IMR-90 (cell line): ENCODE data around the gene MAPKAPK2. TPM values are rescaled to one million over a fixed set of nuclear protein-coding genes. Genes with fewer than 3 reads are reported as not detected.

Source experiments
- ATAC-seq: fragments of 200-7000 bp; cut with Tn5 transposase; 2 replicates; pipeline ENCODE4 v1.9.1; 2020; ENCODE audit warnings: low read depth, mild to moderate bottlenecking, moderate library complexity
- BruUV-seq: library from RNA; stranded (reverse); fragments of 400-500 nt; replicated peaks from 2 replicates; lab custom pipeline; 2021; lab: Mats Ljungman, UMichigan
- CTCF ChIA-PET: fragments of 300-600 bp; formaldehyde crosslinking; extraction: SDS; loops from one replicate; lab custom pipeline; 2021; ENCODE audit warnings: antibody characterized with exemption; lab: Yijun Ruan, JAX
- POLR2A ChIA-PET: fragments of 300-600 bp; sonication (Branson Sonifier 250); formaldehyde crosslinking; loops from one replicate; lab custom pipeline; 2022; ENCODE audit warnings: antibody characterized with exemption; ENCODE audit not compliant: unreplicated experiment; lab: Charles Lee
- DNase-seq: peaks from one replicate; pipeline ENCODE4 v3.0.0; 2013
- H2AFZ ChIP-seq: replicated peaks from 2 replicates; pipeline ENCODE3; 2013; ENCODE audit warnings: low read length, mild to moderate bottlenecking; ENCODE audit not compliant: poor library complexity
- H2AK5ac ChIP-seq: 2 replicates; pipeline ENCODE4 v1.6.1; 2013; ENCODE audit warnings: low read depth, low read length, inconsistent platforms
- H2AK9ac ChIP-seq: replicated peaks from 2 replicates; pipeline ENCODE3; 2013; ENCODE audit warnings: mild to moderate bottlenecking, low read depth, low read length, moderate library complexity; ENCODE audit not compliant: poor library complexity
- H2BK120ac ChIP-seq: 2 replicates; pipeline ENCODE4 v1.6.1; 2013; ENCODE audit warnings: low read depth, low read length, inconsistent platforms
- H2BK15ac ChIP-seq: 3 replicates; pipeline ENCODE4 v1.6.1; 2013; ENCODE audit warnings: low read depth, low read length, inconsistent platforms
- H2BK20ac ChIP-seq: 2 replicates; pipeline ENCODE4 v1.6.1; 2013; ENCODE audit warnings: low read depth, mild to moderate bottlenecking, inconsistent platforms, low read length, moderate library complexity
- H2BK5ac ChIP-seq: 2 replicates; pipeline ENCODE4 v1.6.1; 2013; ENCODE audit warnings: mild to moderate bottlenecking, low read depth, low read length, inconsistent platforms; ENCODE audit not compliant: poor library complexity, severe bottlenecking
- H3K14ac ChIP-seq: replicated peaks from 2 replicates; pipeline ENCODE4 v1.6.1; 2013; ENCODE audit warnings: low read depth, low read length, inconsistent platforms
- H3K18ac ChIP-seq: 2 replicates; pipeline ENCODE4 v1.6.1; 2013; ENCODE audit warnings: low read depth, low read length, control low read depth
- H3K23ac ChIP-seq: 2 replicates; pipeline ENCODE4 v1.6.1; 2013; ENCODE audit warnings: low read depth, low read length, inconsistent platforms
- H3K27ac ChIP-seq: 2 replicates; pipeline ENCODE4 v1.5.1; 2013; ENCODE audit warnings: mild to moderate bottlenecking, control low read depth, low read length; ENCODE audit not compliant: insufficient read depth
- H3K27me3 ChIP-seq: 2 replicates; pipeline ENCODE4 v1.6.1; 2013; ENCODE audit warnings: low read length; ENCODE audit not compliant: control insufficient read depth, insufficient read depth
- H3K36me3 ChIP-seq: 2 replicates; pipeline ENCODE4 v1.6.1; 2013; ENCODE audit warnings: low read length, mixed read lengths; ENCODE audit not compliant: control insufficient read depth, insufficient read depth
- H3K4ac ChIP-seq: 2 replicates; pipeline ENCODE4 v1.6.1; 2013; ENCODE audit warnings: low read depth, low read length, inconsistent platforms
- H3K4me1 ChIP-seq: 2 replicates; pipeline ENCODE4 v1.6.1; 2013; ENCODE audit warnings: low read length, mixed read lengths; ENCODE audit not compliant: control insufficient read depth, insufficient read depth
- H3K4me2 ChIP-seq: 2 replicates; pipeline ENCODE4 v1.6.1; 2013; ENCODE audit warnings: low read depth, mild to moderate bottlenecking, control low read depth, low read length, moderate library complexity
- H3K4me3 ChIP-seq: 2 replicates; pipeline ENCODE4 v1.5.1; 2013; ENCODE audit warnings: low read depth, mild to moderate bottlenecking, control low read depth, low read length, moderate library complexity; ENCODE audit not compliant: insufficient read depth
- H3K56ac ChIP-seq: 2 replicates; pipeline ENCODE4 v1.6.1; 2013; ENCODE audit warnings: low read length, inconsistent platforms; ENCODE audit not compliant: insufficient read depth; ENCODE audit errors: extremely low read depth
- H3K79me1 ChIP-seq, 2 experiments: 2 replicates each; pipeline ENCODE4 v1.6.1; 2013; ENCODE audit warnings: low read length in 2 of 2, inconsistent platforms in 1 of 2, low read depth in 1 of 2
- H3K9ac ChIP-seq: 2 replicates; pipeline ENCODE4 v1.6.1; 2013; ENCODE audit warnings: low read depth, low read length, control low read depth
- H3K9me1 ChIP-seq: 2 replicates; pipeline ENCODE4 v1.6.1; 2013; ENCODE audit warnings: low read length, inconsistent platforms; ENCODE audit not compliant: insufficient read depth
- H3K9me3 ChIP-seq: 2 replicates; pipeline ENCODE4 v1.6.1; 2013; ENCODE audit warnings: low read length; ENCODE audit not compliant: control insufficient read depth, insufficient read depth
- H4K20me1 ChIP-seq: 2 replicates; pipeline ENCODE4 v1.6.1; 2013; ENCODE audit warnings: low read length, inconsistent platforms; ENCODE audit not compliant: insufficient read depth
- H4K5ac ChIP-seq: 2 replicates; pipeline ENCODE4 v1.6.1; 2013; ENCODE audit warnings: mild to moderate bottlenecking, low read depth, low read length, control low read depth
- H4K8ac ChIP-seq, 2 experiments: 2 replicates each; pipeline ENCODE4 v1.6.1; 2013; ENCODE audit warnings: low read depth in 2 of 2, low read length in 2 of 2, control low read depth in 1 of 2, inconsistent platforms in 1 of 2
- H4K91ac ChIP-seq: 2 replicates; pipeline ENCODE4 v1.6.1; 2013; ENCODE audit warnings: low read depth, low read length, inconsistent platforms; ENCODE audit not compliant: insufficient read depth
- CEBPB ChIP-seq: IDR thresholded peaks from 2 replicates; pipeline ENCODE4 v1.6.1; 2012; ENCODE audit warnings: low read depth, low read length, improper control_type of control experiment
- CHD1 ChIP-seq: IDR thresholded peaks from 2 replicates; pipeline ENCODE4 v1.6.1; 2012; ENCODE audit warnings: low read depth, low read length, improper control_type of control experiment
- ELK1 ChIP-seq: fragments of 150-350 bp; IDR thresholded peaks from 2 replicates; pipeline ENCODE4 v1.6.1; 2016; ENCODE audit warnings: low read depth, mild to moderate bottlenecking, low read length, moderate library complexity, borderline replicate concordance
- MAFK ChIP-seq: IDR thresholded peaks from 2 replicates; pipeline ENCODE4 v1.6.1; 2012; ENCODE audit warnings: low read depth, low read length, improper control_type of control experiment
- RAD21 ChIP-seq: IDR thresholded peaks from 2 replicates; pipeline ENCODE4 v1.6.1; 2012; ENCODE audit warnings: low read length, improper control_type of control experiment
- RCOR1 ChIP-seq: IDR thresholded peaks from 2 replicates; pipeline ENCODE4 v1.6.1; 2012; ENCODE audit warnings: mild to moderate bottlenecking, low read length, improper control_type of control experiment; ENCODE audit not compliant: insufficient replicate concordance
- RFX5 ChIP-seq: IDR thresholded peaks from 2 replicates; pipeline ENCODE4 v1.8.0; 2012; ENCODE audit warnings: low read depth, mild to moderate bottlenecking, low read length, moderate library complexity
- WGBS, 2 experiments: methylation state at CpG; one replicate each; pipeline versions ENCODE4 v1.1.5 to v1.1.7; 2013; ENCODE audit warnings: missing lambda C conversion rate in 2 of 2; ENCODE audit not compliant: insufficient read length in 1 of 2; ENCODE audit errors: extremely low coverage in 2 of 2; 5-methylcytosine and 5-hydroxymethylcytosine counted together
- dilution Hi-C: fragments of 300-500 bp; cut with HindIII; formaldehyde crosslinking; loops from one replicate; pipeline ENCODE4 v1.14.3; 2018; ENCODE audit warnings: low sequenced_read_pairs; ENCODE audit not compliant: unreplicated experiment
- in situ Hi-C: fragments of 300-500 bp; cut with MboI; formaldehyde crosslinking; loops from 3 replicates; pipeline ENCODE4 v1.14.3; 2019; ENCODE audit warnings: low sequenced_read_pairs, inconsistent platforms, mixed read lengths
- intact Hi-C: fragments of 100-400 bp; cut with micrococcal nuclease; formaldehyde crosslinking; loops from 2 replicates; pipeline ENCODE4 v1.10.0; 2022
- polyA plus RNA-seq, 3 experiments: library from polyadenylated mRNA; depleted of rRNA; stranded (reverse); fragments of >200 nt; gene quantifications; 2 replicates each; pipeline ENCODE4 v1.2.3, GENCODE V29; 2012; ENCODE audit warnings: low replicate concordance in 1 of 3
- total RNA-seq: library from RNA; depleted of rRNA; stranded (reverse); fragments of >200 nt; gene quantifications from 2 replicates; pipeline ENCODE4 v1.2.3, GENCODE V29; 2012
- TF ChIP-seq, protein P1 (sequence below): conservative IDR thresholded peaks from 2 replicates; pipeline ENCODE4 v1.5.1; 2012; ENCODE audit warnings: mild to moderate bottlenecking, low read depth, low read length, improper control_type of control experiment
- TF ChIP-seq, protein P2 (sequence below): fragments of 150-350 bp; IDR thresholded peaks from 2 replicates; pipeline ENCODE4 v1.6.1; 2017; ENCODE audit warnings: mild to moderate bottlenecking, antibody characterized with exemption, low read length, low read depth

The MAPKAPK2 gene
- total and polyA plus RNA-seq, 2 of the 4 experiments (the other 2 are of a cell fraction), result 56.5 to 66.4 TPM

DNA sequence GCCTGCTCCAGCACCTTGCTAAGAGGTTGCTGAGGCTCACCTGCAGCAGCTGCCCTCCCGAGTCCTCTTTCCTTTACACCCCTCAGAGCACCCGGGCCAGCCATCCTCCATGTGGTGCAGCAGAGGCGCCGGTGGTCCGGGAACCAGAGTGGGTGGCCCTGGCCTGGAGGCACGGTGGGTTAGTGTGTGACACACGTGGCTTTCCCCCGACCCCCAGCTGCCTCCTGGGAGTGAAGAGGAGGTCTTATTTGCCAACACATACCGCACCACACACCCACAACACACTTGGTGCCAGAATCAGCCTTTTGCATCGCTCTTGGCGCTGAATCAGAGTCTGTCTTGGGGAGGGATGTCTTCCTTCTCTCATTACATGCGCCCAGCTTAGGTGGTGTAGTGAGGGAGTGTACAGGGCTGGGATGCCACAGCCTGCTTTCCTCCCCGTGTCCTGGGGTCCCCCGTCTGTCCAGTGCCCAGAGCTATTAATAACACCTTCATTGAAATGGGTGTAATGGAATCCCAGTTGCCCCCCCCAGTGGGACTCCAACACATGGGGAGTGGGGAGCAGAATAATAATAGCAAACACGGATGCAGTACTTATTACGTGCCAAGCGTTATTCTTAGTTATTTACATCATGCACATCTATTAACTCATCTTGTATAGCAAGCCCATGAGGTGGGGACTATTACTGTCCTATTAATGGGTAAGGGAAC lies 38.2 kb downstream of the MAPKAPK2 start:
- no TSS peak for BruUV-seq
- Histone ChIP-seq H3K9me3 (no peaks in the 10 kb centered on the region), H3K9me1 (peaks cover 45% of the 10 kb centered on the region), H3K18ac (no peak overlapping the region), H4K8ac (no peak overlapping the region), H4K5ac (no peak overlapping the region), H2BK20ac (no peak overlapping the region), H3K4me2 (no peak overlapping the region), H4K91ac (no peak overlapping the region), H3K56ac (no peak overlapping the region), H3K27me3 (no peaks in the 10 kb centered on the region), H2AFZ (no peak overlapping the region), H2BK5ac (no peak overlapping the region), H3K27ac (0 out of 2 replicates have a peak overlapping the region, but pooled peaks have one; percentile 1), H3K14ac (no peak overlapping the region), H3K9ac (no peak overlapping the region), H3K23ac (no peak overlapping the region), H2BK15ac (no peak overlapping the region), H2AK9ac (no peak overlapping the region), H3K4ac (no peak overlapping the region; the same call in 1 of the 2 replicates), H2AK5ac (peak overlapping the region; percentile 34; the same call in 1 of the 2 replicates), H3K36me3 (0 out of 2 replicates have a peak, but pooled peaks cover 1% of the 10 kb centered on the region), H2BK120ac (no peak overlapping the region), H3K79me1 (peaks cover 35 to 86% of the 10 kb centered on the region in 2 experiments), H3K4me3 (no peak overlapping the region), H3K4me1 (peaks cover 22% of the 10 kb centered on the region), H4K20me1 (peaks cover 94% of the 10 kb centered on the region)
- in situ Hi-C loops (no loop called here), dilution Hi-C loops (no loop called here), intact Hi-C loops (loop anchor here (5.0 kb wide), 1 partner anchor 36 kb away; no protein-coding TSS in a partner anchor)
- no CpG with 5 or more reads among the region's 17 CpGs for WGBS, 2 experiments
- DNase-seq (no peak), ATAC-seq (no peak)
- TF ChIP-seq MAFK (no peak), RCOR1 (no peak), ELK1 (no peak), CHD1 (no peak), RAD21 (no peak), CEBPB (no peak), RFX5 (no peak)
- TF ChIP-seq, protein P1, sequence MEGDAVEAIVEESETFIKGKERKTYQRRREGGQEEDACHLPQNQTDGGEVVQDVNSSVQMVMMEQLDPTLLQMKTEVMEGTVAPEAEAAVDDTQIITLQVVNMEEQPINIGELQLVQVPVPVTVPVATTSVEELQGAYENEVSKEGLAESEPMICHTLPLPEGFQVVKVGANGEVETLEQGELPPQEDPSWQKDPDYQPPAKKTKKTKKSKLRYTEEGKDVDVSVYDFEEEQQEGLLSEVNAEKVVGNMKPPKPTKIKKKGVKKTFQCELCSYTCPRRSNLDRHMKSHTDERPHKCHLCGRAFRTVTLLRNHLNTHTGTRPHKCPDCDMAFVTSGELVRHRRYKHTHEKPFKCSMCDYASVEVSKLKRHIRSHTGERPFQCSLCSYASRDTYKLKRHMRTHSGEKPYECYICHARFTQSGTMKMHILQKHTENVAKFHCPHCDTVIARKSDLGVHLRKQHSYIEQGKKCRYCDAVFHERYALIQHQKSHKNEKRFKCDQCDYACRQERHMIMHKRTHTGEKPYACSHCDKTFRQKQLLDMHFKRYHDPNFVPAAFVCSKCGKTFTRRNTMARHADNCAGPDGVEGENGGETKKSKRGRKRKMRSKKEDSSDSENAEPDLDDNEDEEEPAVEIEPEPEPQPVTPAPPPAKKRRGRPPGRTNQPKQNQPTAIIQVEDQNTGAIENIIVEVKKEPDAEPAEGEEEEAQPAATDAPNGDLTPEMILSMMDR, result no peak
- TF ChIP-seq, protein P2, sequence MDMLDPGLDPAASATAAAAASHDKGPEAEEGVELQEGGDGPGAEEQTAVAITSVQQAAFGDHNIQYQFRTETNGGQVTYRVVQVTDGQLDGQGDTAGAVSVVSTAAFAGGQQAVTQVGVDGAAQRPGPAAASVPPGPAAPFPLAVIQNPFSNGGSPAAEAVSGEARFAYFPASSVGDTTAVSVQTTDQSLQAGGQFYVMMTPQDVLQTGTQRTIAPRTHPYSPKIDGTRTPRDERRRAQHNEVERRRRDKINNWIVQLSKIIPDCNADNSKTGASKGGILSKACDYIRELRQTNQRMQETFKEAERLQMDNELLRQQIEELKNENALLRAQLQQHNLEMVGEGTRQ, result no peak
- POLR2A ChIA-PET, result no interaction called here
- CTCF ChIA-PET, result interaction anchor here (0.6 kb wide), 1 partner anchor 207 kb away, joined by 5 read pairs; no protein-coding TSS in a partner anchor
